ENCODE measurements around the gene RCC2.

DNA sequence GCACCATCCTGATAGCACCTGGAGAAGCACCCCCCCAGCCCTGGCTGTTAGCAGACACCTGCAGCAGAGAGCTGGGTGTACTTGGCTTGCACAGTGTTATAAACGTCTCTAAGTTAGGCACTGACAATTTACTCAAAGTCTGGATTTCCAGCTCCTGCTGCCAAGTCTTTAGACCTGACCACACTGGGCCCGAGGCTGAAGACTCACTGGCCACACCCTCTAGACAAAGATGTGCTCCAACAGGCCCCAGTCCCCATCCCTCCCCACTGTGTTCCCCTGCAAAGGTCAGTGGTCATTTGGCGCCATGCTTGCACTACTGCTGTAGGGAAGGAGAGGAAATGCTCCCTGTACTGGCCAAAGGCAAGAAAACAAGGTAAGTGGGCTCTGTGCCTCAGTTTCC lies 36.4 kb downstream of the RCC2 start:
- TF ChIP-seq, protein P1, sequence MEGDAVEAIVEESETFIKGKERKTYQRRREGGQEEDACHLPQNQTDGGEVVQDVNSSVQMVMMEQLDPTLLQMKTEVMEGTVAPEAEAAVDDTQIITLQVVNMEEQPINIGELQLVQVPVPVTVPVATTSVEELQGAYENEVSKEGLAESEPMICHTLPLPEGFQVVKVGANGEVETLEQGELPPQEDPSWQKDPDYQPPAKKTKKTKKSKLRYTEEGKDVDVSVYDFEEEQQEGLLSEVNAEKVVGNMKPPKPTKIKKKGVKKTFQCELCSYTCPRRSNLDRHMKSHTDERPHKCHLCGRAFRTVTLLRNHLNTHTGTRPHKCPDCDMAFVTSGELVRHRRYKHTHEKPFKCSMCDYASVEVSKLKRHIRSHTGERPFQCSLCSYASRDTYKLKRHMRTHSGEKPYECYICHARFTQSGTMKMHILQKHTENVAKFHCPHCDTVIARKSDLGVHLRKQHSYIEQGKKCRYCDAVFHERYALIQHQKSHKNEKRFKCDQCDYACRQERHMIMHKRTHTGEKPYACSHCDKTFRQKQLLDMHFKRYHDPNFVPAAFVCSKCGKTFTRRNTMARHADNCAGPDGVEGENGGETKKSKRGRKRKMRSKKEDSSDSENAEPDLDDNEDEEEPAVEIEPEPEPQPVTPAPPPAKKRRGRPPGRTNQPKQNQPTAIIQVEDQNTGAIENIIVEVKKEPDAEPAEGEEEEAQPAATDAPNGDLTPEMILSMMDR (IDR thresholded peaks at IDR 0.05; ENCODE audit: low read depth, low read length): no peak
- TF ChIP-seq EZH2phosphoT487 (IDR thresholded peaks at IDR 0.05; ENCODE audit: low read depth): no peak
